ENCODE measurements around the gene DAB2IP.

GRCh38 chr9:121662359-121662758 lies 10.9 kb downstream of the DAB2IP start:
- TF ChIP-seq EZH2 (IDR thresholded peaks at IDR 0.05; ENCODE audit: low read length) = no peak
- TF ChIP-seq, protein P1, sequence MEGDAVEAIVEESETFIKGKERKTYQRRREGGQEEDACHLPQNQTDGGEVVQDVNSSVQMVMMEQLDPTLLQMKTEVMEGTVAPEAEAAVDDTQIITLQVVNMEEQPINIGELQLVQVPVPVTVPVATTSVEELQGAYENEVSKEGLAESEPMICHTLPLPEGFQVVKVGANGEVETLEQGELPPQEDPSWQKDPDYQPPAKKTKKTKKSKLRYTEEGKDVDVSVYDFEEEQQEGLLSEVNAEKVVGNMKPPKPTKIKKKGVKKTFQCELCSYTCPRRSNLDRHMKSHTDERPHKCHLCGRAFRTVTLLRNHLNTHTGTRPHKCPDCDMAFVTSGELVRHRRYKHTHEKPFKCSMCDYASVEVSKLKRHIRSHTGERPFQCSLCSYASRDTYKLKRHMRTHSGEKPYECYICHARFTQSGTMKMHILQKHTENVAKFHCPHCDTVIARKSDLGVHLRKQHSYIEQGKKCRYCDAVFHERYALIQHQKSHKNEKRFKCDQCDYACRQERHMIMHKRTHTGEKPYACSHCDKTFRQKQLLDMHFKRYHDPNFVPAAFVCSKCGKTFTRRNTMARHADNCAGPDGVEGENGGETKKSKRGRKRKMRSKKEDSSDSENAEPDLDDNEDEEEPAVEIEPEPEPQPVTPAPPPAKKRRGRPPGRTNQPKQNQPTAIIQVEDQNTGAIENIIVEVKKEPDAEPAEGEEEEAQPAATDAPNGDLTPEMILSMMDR (optimal IDR thresholded peaks at IDR 0.05 in 1 of 3, IDR thresholded peaks at IDR 0.05 in 1 of 3, conservative IDR thresholded peaks at IDR 0.05 in 1 of 3; ENCODE audit: extremely low read depth in 1 of 3, insufficient read depth in 2 of 3, low read length in 3 of 3) = no peak
